Measurements from ENCODE around the gene CNN1. TPM values are rescaled to one million over a fixed set of nuclear protein-coding genes. Genes with fewer than 3 reads are reported as not detected.

CNN1 gene
- total and polyA plus RNA-seq, 2 of the 13 experiments (the other 11 are each of a cell fraction or from before 2014, with no cell fraction given) = 0.70 to 1.1 TPM

DNA sequence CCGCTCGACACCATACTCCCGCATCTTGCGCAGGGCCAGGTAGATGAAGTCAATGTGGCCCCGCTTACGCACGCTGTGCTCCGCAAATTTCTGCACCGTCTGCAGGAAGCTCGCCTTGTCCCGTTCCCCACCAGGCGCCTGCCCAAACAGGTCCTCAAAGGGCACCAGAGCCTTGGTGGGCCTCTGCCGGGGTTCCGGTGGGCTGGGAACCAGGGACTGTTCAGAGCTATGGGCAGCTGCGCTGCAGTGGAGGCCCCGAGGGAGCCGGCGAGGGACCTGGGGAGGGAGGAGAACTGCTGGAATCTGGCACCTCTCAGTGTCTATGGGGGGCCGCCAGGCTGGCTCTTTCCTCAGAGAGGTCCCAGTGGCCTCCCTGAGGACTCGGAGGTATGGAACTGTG, 24.7 kb upstream of the CNN1 start:
- Histone ChIP-seq H4K20me1 (ENCODE audit: insufficient read depth, low read length) (no peaks in the 10 kb centered on the region), H3K4me2 (ENCODE audit: low read depth, low read length) (no peak overlapping the region), H3K4me1 (ENCODE audit: insufficient read depth, low read length) (no peaks in the 10 kb centered on the region), H3K27ac (ENCODE audit: extremely low read length, insufficient read depth, low read length) (no peak overlapping the region), H3K36me3 (replicated peaks in 1 of 2; ENCODE audit: control insufficient read depth in 1 of 2, insufficient read depth in 2 of 2, low read length in 2 of 2) (peaks cover 5 to 37% of the 10 kb centered on the region in 2 experiments; a peak in 4 of 5 replicates), H2AFZ (ENCODE audit: low read length) (no peak overlapping the region), H3K79me2 (ENCODE audit: insufficient read depth, low read length) (no peaks in the 10 kb centered on the region), H3K27me3 (ENCODE audit: control insufficient read depth in 1 of 2, insufficient read depth in 2 of 2, low read length in 2 of 2) (no peaks in the 10 kb centered on the region; a peak in 1 of 5 replicates), H3K9ac (ENCODE audit: insufficient read depth, low read depth, low read length) (no peak overlapping the region), H3K4me3 (replicated peaks in 1 of 3; ENCODE audit: insufficient read depth in 1 of 3, low read depth in 2 of 3, low read length in 3 of 3) (no peak overlapping the region), H3K9me3 (ENCODE audit: low read length) (no peaks in the 10 kb centered on the region)
- ChIA-PET CTCF (ENCODE audit: low intra/inter-chr PET ratio, low total read pairs) (no interaction called here), POLR2A (no interaction called here)
- intact Hi-C loops (cut with micrococcal nuclease; ENCODE audit: unreplicated experiment) (no loop called here), in situ Hi-C loops (cut with HindIII; ENCODE audit: extremely low pct_ligation_motif_present, low pct_unique_long_range_greater_than_20kb) (no loop called here)
- no TSS peak for BruUV-seq (replicated peaks)
- 98% methylated on average over 19 of the region's 20 CpGs for WGBS (ENCODE audit: low lambda C conversion rate)
- FAIRE-seq (no peak), DNase-seq (ENCODE audit: low spot score) (no peak), ATAC-seq (no peak)
- peak; percentile 44 for TF ChIP-seq AGO2 (optimal IDR thresholded peaks at IDR 0.05; ENCODE audit: low read depth, low read length)
- no peak for TF ChIP-seq MEF2D (CRISPR knock-in tag; IDR thresholded peaks at IDR 0.05)

- no peak for FAIRE-seq
- ChIA-PET POLR2A (no interaction called here), CTCF (ENCODE audit: low intra/inter-chr PET ratio, low total read pairs) (no interaction called here)
- Histone ChIP-seq H3K79me2 (ENCODE audit: insufficient read depth, low read length) (no peaks in the 10 kb centered on the region), H2AFZ (ENCODE audit: low read length) (no peak overlapping the region), H3K4me2 (ENCODE audit: low read depth, low read length) (no peak overlapping the region), H3K9ac (ENCODE audit: insufficient read depth, low read depth, low read length) (no peak overlapping the region), H3K4me1 (ENCODE audit: insufficient read depth, low read length) (no peaks in the 10 kb centered on the region), H3K27me3 (ENCODE audit: control insufficient read depth in 1 of 2, insufficient read depth in 2 of 2, low read length in 2 of 2) (no peaks in the 10 kb centered on the region; a peak in 1 of 5 replicates), H3K27ac (ENCODE audit: extremely low read length, insufficient read depth, low read length) (no peak overlapping the region), H3K9me3 (ENCODE audit: low read length) (no peaks in the 10 kb centered on the region), H4K20me1 (ENCODE audit: insufficient read depth, low read length) (no peaks in the 10 kb centered on the region), H3K4me3 (replicated peaks in 1 of 3; ENCODE audit: insufficient read depth in 1 of 3, low read depth in 2 of 3, low read length in 3 of 3) (no peak overlapping the region), H3K36me3 (replicated peaks in 1 of 2; ENCODE audit: control insufficient read depth in 1 of 2, insufficient read depth in 2 of 2, low read length in 2 of 2) (peaks cover 0 to 19% of the 10 kb centered on the region in 2 experiments; a peak in 4 of 5 replicates)
- TF ChIP-seq ARNTL (CRISPR knock-in tag; IDR thresholded peaks at IDR 0.05) (no peak), ZNF354B (CRISPR knock-in tag; IDR thresholded peaks at IDR 0.05) (no peak), PITX1 (CRISPR knock-in tag; IDR thresholded peaks at IDR 0.05) (no peak), RFX5 (IDR thresholded peaks at IDR 0.05; ENCODE audit: low read depth, low read length) (no peak), ELK4 (CRISPR knock-in tag; IDR thresholded peaks at IDR 0.05; ENCODE audit: borderline replicate concordance) (no peak), GABPB1 (CRISPR knock-in tag; IDR thresholded peaks at IDR 0.05) (no peak), HNRNPL (IDR thresholded peaks at IDR 0.05; ENCODE audit: low read depth, low read length) (no peak), ZNF766 (CRISPR knock-in tag; IDR thresholded peaks at IDR 0.05; ENCODE audit: borderline replicate concordance) (no peak)
- TF ChIP-seq, protein P1, sequence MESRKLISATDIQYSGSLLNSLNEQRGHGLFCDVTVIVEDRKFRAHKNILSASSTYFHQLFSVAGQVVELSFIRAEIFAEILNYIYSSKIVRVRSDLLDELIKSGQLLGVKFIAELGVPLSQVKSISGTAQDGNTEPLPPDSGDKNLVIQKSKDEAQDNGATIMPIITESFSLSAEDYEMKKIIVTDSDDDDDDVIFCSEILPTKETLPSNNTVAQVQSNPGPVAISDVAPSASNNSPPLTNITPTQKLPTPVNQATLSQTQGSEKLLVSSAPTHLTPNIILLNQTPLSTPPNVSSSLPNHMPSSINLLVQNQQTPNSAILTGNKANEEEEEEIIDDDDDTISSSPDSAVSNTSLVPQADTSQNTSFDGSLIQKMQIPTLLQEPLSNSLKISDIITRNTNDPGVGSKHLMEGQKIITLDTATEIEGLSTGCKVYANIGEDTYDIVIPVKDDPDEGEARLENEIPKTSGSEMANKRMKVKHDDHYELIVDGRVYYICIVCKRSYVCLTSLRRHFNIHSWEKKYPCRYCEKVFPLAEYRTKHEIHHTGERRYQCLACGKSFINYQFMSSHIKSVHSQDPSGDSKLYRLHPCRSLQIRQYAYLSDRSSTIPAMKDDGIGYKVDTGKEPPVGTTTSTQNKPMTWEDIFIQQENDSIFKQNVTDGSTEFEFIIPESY (CRISPR knock-in tag; IDR thresholded peaks at IDR 0.05) = no peak
- no TSS peak for BruUV-seq (replicated peaks)
- DNase-seq (ENCODE audit: low spot score) = no peak
- 95% methylated on average over 4 of the region's 9 CpGs for WGBS (ENCODE audit: low lambda C conversion rate)
- no peak for ATAC-seq
- intact Hi-C loops (cut with micrococcal nuclease; ENCODE audit: unreplicated experiment) = no loop called here
- in situ Hi-C loops (cut with HindIII; ENCODE audit: extremely low pct_ligation_motif_present, low pct_unique_long_range_greater_than_20kb) = no loop called here
Measured at GRCh38 chr19:11519138-11519537, 19.5 kb upstream of the CNN1 start.

Data from HepG2 (cell line).